Loucy (cell line): Measurements from ENCODE around the gene VANGL2.

Experiments used
- H2AFZ ChIP-seq: fragments of 200-600 bp; sonication (generic); 2 replicates; pipeline ENCODE4 v1.6.0; 2016; ENCODE audit warnings: antibody characterized with exemption, mild to moderate bottlenecking, low read length, moderate library complexity
- H3F3A ChIP-seq: fragments of 200-600 bp; 2 replicates; pipeline ENCODE4 v1.6.0; 2016; ENCODE audit warnings: antibody characterized with exemption, low read depth, mild to moderate bottlenecking
- H3K27me3 ChIP-seq: fragments of 200-600 bp; sonication (generic); 2 replicates; pipeline ENCODE4 v1.6.1; 2014; ENCODE audit warnings: low read length, mild to moderate bottlenecking; ENCODE audit not compliant: insufficient read depth, poor library complexity, severe bottlenecking
- H3K36me3 ChIP-seq: fragments of 200-600 bp; sonication (generic); 2 replicates; pipeline ENCODE4 v1.6.1; 2016; ENCODE audit warnings: low read length; ENCODE audit not compliant: insufficient read depth
- H3K4me1 ChIP-seq: fragments of 200-600 bp; sonication (generic); 2 replicates; pipeline ENCODE4 v1.5.1; 2014; ENCODE audit warnings: low read length, mild to moderate bottlenecking; ENCODE audit not compliant: insufficient read depth, poor library complexity, severe bottlenecking
- H3K4me2 ChIP-seq: fragments of 200-600 bp; sonication (generic); 2 replicates; pipeline ENCODE4 v1.6.0; 2014; ENCODE audit warnings: antibody characterized with exemption, low read length, low read depth, mild to moderate bottlenecking; ENCODE audit not compliant: poor library complexity, severe bottlenecking
- H3K4me3 ChIP-seq: fragments of 200-600 bp; sonication (generic); 2 replicates; pipeline ENCODE4 v1.5.1; 2014; ENCODE audit warnings: low read length, mild to moderate bottlenecking, mixed read lengths; ENCODE audit not compliant: poor library complexity, severe bottlenecking
- H3K79me2 ChIP-seq: fragments of 200-600 bp; sonication (generic); 2 replicates; pipeline ENCODE4 v1.6.1; 2014; ENCODE audit warnings: low read length; ENCODE audit not compliant: insufficient read depth
- H3K9ac ChIP-seq: fragments of 200-600 bp; sonication (generic); 2 replicates; pipeline ENCODE4 v1.6.0; 2014; ENCODE audit warnings: mild to moderate bottlenecking, low read depth, low read length, moderate library complexity; ENCODE audit not compliant: poor library complexity, severe bottlenecking
- H3K9me2 ChIP-seq: fragments of 200-600 bp; sonication (generic); replicated peaks from 2 replicates; pipeline ENCODE4 v1.6.1; 2016; ENCODE audit warnings: low read depth, low read length, mixed read lengths
- H3K9me3 ChIP-seq: fragments of 200-600 bp; sonication (generic); 2 replicates; pipeline ENCODE4 v1.6.1; 2014; ENCODE audit warnings: mild to moderate bottlenecking, antibody characterized with exemption, low read length, low read depth; ENCODE audit not compliant: insufficient read depth
- H4K20me1 ChIP-seq: fragments of 200-600 bp; sonication (generic); 2 replicates; pipeline ENCODE4 v1.6.0; 2014; ENCODE audit warnings: antibody characterized with exemption, low read length, mild to moderate bottlenecking; ENCODE audit not compliant: insufficient read depth, poor library complexity, severe bottlenecking
- EZH2phosphoT487 ChIP-seq: fragments of 200-600 bp; IDR thresholded peaks from 2 replicates; pipeline ENCODE4 v1.6.1; 2018; ENCODE audit warnings: antibody characterized with exemption, mild to moderate bottlenecking, moderate library complexity, borderline replicate concordance
- TF ChIP-seq, protein P1 (sequence below): fragments of 200-600 bp; sonication (generic); conservative IDR thresholded peaks from 2 replicates; pipeline ENCODE4 v1.5.1; 2014; ENCODE audit warnings: mild to moderate bottlenecking, antibody characterized with exemption, low read length

VANGL2 gene

DNA sequence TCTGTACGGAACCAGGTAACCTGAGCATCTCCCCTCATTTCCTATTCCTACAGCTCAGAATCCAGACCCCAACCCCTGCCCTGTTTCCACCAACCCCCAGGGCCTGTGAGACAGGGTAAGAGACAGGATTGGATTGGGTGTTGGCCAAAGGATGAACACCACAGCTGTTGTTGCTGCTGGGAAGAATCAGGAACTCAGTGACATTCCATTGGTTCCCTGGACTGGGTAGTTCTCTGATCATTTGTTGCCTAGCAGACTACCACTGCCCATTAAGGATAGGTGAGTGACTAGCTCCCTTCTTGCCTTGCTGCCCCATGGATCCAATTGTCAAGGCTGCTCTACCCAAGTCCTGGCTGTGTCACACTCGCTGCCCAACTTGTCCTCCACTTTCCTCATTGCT, 47.1 kb upstream of the VANGL2 start:
- no peak overlapping the region for H3K9ac ChIP-seq
- H3K4me2 ChIP-seq, result no peak overlapping the region
- H3K79me2 ChIP-seq, result 0 out of 2 replicates have a peak, but pooled peaks cover 3% of the 10 kb centered on the region
- no peak overlapping the region for H2AFZ ChIP-seq
- no peak for TF ChIP-seq EZH2phosphoT487
- TF ChIP-seq, protein P1, sequence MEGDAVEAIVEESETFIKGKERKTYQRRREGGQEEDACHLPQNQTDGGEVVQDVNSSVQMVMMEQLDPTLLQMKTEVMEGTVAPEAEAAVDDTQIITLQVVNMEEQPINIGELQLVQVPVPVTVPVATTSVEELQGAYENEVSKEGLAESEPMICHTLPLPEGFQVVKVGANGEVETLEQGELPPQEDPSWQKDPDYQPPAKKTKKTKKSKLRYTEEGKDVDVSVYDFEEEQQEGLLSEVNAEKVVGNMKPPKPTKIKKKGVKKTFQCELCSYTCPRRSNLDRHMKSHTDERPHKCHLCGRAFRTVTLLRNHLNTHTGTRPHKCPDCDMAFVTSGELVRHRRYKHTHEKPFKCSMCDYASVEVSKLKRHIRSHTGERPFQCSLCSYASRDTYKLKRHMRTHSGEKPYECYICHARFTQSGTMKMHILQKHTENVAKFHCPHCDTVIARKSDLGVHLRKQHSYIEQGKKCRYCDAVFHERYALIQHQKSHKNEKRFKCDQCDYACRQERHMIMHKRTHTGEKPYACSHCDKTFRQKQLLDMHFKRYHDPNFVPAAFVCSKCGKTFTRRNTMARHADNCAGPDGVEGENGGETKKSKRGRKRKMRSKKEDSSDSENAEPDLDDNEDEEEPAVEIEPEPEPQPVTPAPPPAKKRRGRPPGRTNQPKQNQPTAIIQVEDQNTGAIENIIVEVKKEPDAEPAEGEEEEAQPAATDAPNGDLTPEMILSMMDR, result no peak
- H3K36me3 ChIP-seq, result peaks cover 93% of the 10 kb centered on the region; the same call in 1 of the 2 replicates
- no peaks in the 10 kb centered on the region for H3F3A ChIP-seq
- H3K27me3 ChIP-seq, result no peaks in the 10 kb centered on the region
- H4K20me1 ChIP-seq, result no peaks in the 10 kb centered on the region
- H3K4me3 ChIP-seq, result no peak overlapping the region
- H3K9me2 ChIP-seq, result no peaks in the 10 kb centered on the region
- no peaks in the 10 kb centered on the region for H3K9me3 ChIP-seq
- H3K4me1 ChIP-seq, result no peaks in the 10 kb centered on the region

DNA sequence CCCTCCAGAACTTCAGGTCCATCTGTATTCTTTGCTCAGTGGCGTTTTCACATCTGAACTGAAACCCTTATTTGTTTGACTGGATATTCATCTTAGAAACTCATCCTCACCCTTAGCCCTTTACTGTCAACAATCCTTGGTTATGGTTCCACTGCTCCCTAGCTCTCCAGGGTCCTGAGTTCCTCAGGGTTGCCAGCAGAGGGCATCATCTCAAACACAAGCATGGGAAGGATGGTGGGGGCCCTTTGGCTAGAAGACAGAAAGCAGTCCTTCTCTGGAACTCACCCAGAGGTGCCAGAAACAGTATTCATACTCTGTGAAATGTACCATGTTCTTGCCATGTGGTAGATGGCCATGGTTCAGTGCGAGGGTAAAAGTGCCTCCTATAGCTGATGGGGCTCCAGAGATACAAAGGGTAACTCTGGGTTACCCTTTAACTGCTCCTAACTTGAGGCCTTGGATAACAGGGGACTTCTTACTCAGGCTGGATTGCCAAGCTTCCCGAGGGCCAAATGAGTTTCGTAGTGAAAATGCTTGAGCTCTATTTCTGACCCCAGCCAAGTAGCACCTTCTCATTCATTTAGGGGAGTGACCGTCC, 45.9 kb upstream of the VANGL2 start:
- Histone ChIP-seq H3K36me3 (peaks cover 86% of the 10 kb centered on the region; the same call in 1 of the 2 replicates), H3K4me2 (no peak overlapping the region), H3K79me2 (no peaks in the 10 kb centered on the region), H3K4me1 (no peaks in the 10 kb centered on the region), H3K9ac (no peak overlapping the region), H3K9me3 (no peaks in the 10 kb centered on the region), H3K9me2 (no peaks in the 10 kb centered on the region), H3F3A (no peaks in the 10 kb centered on the region), H2AFZ (no peak overlapping the region), H4K20me1 (no peaks in the 10 kb centered on the region), H3K4me3 (no peak overlapping the region), H3K27me3 (no peaks in the 10 kb centered on the region)
- TF ChIP-seq, protein P1, result peak; percentile 81
- TF ChIP-seq EZH2phosphoT487, result no peak

DNA sequence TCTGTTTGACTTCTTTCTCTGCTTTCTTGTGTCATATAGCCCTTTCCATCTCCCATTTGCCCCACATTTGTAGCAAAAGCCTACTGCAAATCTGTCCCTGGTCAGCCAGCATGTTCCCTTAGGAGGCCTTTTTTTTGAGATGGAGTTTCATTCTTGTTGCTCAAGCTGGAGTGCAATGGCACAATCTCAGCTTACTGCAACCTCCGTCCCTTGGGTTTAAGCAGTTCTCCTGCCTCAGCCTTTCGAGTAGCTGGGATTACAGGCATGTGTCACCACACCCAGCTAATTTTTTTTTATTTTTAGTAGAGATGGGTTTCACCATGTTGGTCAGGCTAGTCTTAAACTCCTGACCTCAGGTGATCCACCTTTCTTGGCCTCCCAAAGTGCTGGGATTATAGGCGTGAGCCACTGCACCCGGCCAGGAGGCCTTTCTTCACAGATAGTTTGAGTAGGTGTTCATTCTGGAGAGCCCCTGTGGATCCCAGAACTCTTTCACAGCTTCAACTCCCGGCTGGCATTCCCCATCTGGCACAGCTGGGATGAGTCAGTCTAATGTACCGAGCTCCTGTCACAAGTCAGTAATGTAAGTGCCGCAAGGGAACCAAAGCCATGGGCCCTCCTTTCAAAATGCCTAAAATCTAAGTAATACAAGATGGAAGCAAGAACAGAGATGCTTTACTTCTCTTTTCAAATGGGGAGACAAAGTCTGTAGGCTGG, 42.9 kb upstream of the VANGL2 start:
- Histone ChIP-seq H3K27me3 (no peaks in the 10 kb centered on the region), H3K9me2 (no peaks in the 10 kb centered on the region), H3K79me2 (no peaks in the 10 kb centered on the region), H3K9me3 (no peaks in the 10 kb centered on the region), H2AFZ (no peak overlapping the region), H3K4me1 (no peaks in the 10 kb centered on the region), H3F3A (no peaks in the 10 kb centered on the region), H3K36me3 (peaks cover 57% of the 10 kb centered on the region; the same call in 1 of the 2 replicates), H3K4me3 (no peak overlapping the region), H4K20me1 (no peaks in the 10 kb centered on the region), H3K9ac (no peak overlapping the region), H3K4me2 (no peak overlapping the region)
- TF ChIP-seq, protein P1, result no peak
- TF ChIP-seq EZH2phosphoT487, result no peak
